Measurements from ENCODE around the gene TMEM37.

GRCh38 chr2:119441376-119442225, 9.9 kb downstream of the TMEM37 start:
- TF ChIP-seq CTCF (conservative IDR thresholded peaks at IDR 0.05) = no peak
- TF ChIP-seq ZFX (IDR thresholded peaks at IDR 0.05) = no peak

All from C4-2B (cell line).